Left colon (tissue), 2 donors: Measurements from ENCODE around the gene AOC1. TPM values are rescaled to one million over a fixed set of nuclear protein-coding genes. Genes with fewer than 3 reads are reported as not detected.

Experiments used
- ATAC-seq: fragments of 200-7000 bp; cut with Tn5 transposase; one replicate; pipeline ENCODE4 v1.9.1; 2020; ENCODE audit warnings: mild to moderate bottlenecking, moderate library complexity
- DNase-seq, 2 donors: peaks; one replicate each; pipeline ENCODE4 v3.0.0-alpha.2; 2020
- intact Hi-C, 2 donors: fragments of 100-400 bp; cut with DNase I in 1 of 2; cut with micrococcal nuclease in 1 of 2; formaldehyde crosslinking; loops; one replicate each; pipeline versions ENCODE4 v1.11.2 to v1.14.0; 2022; cut with DNase I, micrococcal nuclease
- total RNA-seq, 2 donors: library from RNA; stranded (reverse); fragmentation: NEBNext Ultra II Directional; extraction: Animal tissue kit (Norgen Biotek cat#: 25700); gene quantifications; one replicate each; pipeline ENCODE4 v1.2.1, GENCODE V29; 2021
- donor health status: DM: no; HTN: no; CAD: no.
- donor health status: DM: yes; HTN: yes; CAD: no.

AOC1 gene
- total RNA-seq, 2 donors from 2014 or later: 566 to 682 TPM

GRCh38 chr7:150876817-150877526, 24.7 kb downstream of the AOC1 start:
- ATAC-seq: peak; percentile 85
- intact Hi-C loops: no loop called here
- DNase-seq: peak; percentile 66 to 67

GRCh38 chr7:150877536-150877935, 25.2 kb downstream of the AOC1 start:
- ATAC-seq (no peak), DNase-seq (no peak)
- intact Hi-C loops: no loop called here

GRCh38 chr7:150879345-150879744, 27.0 kb downstream of the AOC1 start:
- ATAC-seq: no peak
- intact Hi-C loops: no loop called here
- DNase-seq: no peak

DNA sequence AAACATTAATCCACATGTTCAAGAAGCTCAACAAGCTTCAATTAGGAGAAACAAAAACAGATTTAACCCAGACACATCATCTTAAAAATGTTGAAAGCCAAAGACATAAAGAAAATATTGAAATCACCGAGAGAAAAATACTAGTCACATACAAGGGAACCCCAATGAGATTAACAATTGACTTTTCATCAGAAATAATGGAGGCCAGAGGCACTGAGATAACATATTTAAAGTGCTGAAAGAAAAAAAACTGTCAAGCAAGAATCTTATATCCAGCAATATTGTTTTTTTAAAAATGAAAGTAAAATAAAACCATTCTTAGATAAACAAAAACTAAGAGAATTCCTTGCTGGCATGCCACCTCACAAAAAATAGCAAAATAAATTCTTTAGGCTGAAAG, 28.9 kb downstream of the AOC1 start:
- no peak for DNase-seq
- intact Hi-C loops: no loop called here
- no peak for ATAC-seq

DNA sequence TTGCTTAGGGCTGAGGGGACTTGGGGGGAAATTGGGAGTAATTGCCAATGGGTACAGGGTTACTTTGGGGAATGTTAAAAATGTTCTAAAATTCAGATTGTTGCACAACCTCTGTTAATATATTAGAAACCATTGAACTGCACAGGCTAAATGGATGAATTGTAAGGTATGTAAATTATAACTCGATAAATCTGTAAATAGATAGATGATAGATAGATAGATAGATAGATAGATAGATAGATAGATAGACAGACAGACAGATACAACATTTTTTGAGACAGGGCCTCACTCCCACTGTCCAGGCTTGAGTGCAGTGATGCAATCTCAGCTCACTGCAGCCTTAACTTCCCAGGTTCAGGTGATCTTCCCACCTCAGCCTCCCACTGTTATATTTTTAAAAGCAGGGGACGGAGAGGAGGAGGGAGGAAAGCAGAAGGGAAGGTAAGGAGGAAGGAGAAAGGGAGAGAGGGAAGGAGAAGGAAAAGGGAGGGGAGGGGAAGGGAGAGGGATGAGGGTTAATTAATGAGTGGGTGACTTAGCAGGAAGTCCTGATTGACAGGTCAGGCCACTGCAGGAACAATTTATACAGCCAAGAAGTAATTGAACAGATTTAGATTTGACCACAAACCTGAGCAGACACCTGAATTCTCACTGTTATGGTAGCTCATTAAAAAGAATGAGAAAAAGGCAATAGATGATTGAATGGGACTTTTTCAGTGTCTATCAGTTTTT, 38.7 kb downstream of the AOC1 start:
- no peak for ATAC-seq
- intact Hi-C loops: loop anchor here in 1 of 2 donors (10.0 kb wide), 1 partner anchor 94 kb away; no protein-coding TSS in a partner anchor
- DNase-seq: no peak

GRCh38 chr7:150891740-150892139, 39.4 kb downstream of the AOC1 start:
- intact Hi-C loops: loop anchor here in 1 of 2 donors (10.0 kb wide), 1 partner anchor 93 kb away; no protein-coding TSS in a partner anchor
- ATAC-seq (no peak), DNase-seq (no peak)

- ATAC-seq (no peak), DNase-seq (no peak)
- intact Hi-C loops: loop anchor here in 1 of 2 donors (10.0 kb wide), 1 partner anchor 89 kb away; no protein-coding TSS in a partner anchor
Measured at GRCh38 chr7:150895809-150896208, 43.5 kb downstream of the AOC1 start.

DNA sequence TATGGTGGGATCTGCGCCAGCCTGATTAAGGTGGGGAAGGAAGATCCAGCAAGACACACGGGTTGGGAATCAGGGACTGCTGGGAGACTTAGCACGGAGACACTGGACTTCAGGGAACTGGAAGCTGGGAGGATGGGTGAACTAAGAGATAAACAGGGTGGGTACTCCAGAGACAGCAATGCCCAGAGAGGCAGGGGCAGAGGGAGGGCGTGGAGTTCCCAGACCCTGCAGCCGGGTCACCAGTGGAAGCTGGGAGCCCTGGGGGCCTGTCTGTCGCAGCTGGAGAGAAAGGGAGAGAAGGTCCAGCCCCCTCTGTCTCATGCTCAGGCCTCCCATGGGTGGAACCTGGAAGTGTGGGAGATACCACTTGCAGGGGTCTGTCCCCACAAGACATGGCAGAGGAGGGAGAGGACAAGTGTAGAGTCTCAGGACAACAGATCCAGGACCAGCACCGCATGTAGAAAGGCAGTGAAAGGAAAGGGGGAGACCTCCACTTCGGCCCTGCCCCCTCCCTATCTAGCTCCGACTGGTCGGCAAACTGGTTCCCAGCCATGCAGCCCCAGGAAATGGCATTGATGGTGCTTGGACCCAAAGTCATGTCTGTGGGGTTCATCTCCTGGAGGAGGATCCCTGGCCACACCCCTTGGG, 44.4 kb downstream of the AOC1 start:
- intact Hi-C loops: loop anchor here in 1 of 2 donors (10.0 kb wide), 1 partner anchor 88 kb away; no protein-coding TSS in a partner anchor
- ATAC-seq (no peak), DNase-seq (no peak)

DNA sequence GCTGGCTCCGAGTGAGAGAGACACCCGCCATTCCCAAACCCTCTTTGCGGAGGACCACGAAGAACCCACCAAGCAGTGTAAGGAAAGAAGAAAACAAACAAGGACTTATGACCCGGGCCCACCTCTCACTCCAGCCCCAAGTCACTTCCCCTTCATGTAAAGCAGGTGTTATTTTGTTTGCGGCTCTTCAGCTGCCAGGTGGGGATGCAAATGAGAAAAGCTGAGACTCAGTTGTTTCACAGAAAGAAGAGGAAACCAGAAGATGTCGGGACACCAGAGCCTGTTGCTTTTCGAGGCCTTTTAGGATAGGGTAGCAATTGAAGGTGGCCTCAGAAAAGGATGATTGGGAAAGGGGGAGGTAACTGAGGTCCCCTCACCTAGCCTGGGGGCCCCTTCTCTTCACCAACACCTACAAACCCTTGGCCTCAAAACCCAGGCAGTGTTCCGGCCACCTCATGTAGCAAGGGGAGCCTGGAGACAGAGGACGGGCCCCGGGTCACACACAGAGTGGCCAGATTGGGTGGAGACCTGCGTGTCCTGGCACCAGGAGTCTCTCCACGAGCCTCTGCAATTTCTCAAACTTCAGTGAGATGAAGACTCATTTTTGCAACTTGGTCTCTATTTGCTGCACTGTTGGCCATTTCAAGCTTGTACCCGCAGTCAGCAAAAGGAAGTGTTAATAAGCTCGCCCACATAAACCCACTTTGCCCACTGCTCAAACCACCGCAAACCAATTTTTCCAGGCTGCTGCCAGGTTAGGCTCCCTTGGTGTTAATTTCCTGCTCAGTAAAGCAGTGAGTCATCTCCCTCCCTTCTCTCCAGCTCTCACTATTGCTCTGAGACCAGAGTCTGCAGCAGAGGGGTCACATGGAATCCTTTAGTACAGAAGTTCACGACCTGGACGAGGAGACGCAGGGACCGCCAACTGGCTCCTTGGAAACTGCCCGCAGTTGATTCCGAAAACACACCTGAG, 45.5 kb downstream of the AOC1 start:
- no peak for ATAC-seq
- DNase-seq: peak in 1 of 2 donors; percentile 18
- intact Hi-C loops: loop anchor here (2.0 to 10.0 kb wide), 2 partner anchors 87 to 89 kb away; no protein-coding TSS in a partner anchor

DNA sequence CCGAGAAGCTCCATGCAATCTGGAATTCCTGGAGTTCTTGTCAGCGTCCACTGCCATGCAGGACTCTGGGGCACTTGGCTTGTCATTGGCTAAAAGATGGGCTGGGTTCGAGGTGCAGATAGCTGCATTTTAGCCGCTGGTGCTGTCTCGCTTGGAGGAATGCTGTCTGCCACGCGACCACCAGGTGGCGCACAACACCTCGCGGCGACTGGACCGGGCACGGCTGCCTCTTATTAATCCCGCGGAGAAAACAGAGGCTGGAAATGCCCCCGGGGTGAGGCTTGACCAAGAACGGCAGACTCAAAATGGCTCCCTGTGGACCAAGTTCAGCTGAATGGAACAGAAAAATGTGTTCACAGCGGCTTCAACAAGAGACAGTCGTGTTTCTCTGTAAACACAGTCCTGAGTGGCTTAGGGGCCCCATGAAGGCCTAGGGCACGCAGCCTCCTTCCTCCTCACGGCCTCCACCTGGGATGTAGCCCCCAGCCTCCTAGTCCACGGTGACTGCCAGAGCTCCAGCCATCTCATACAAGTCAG, 46.2 kb downstream of the AOC1 start:
- intact Hi-C loops: loop anchor here (2.0 to 10.0 kb wide), 2 partner anchors 86 to 88 kb away; no protein-coding TSS in a partner anchor
- DNase-seq (peak; percentile 67 to 88), ATAC-seq (peak; percentile 18)

DNA sequence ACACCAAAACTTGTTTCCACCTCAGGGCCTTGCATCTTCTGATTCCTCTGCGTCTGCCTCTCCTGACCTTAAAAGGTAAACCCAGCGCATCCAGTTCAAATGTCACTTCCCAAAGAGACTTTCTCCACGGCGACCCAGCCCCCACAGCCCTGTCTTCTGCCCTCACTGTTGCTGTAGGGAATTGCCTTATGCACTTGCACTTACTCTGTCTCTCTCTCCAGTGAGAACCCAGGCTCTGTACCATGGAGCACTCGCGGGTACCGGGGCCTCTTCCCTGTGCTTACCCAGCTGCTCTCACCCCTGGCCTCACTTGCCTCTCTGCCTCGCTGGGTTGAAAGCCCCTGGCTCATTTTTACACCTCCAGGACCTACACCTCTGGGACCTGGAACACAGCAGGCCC, 48.4 kb downstream of the AOC1 start:
- intact Hi-C loops: no loop called here
- peak in 1 of 2 donors; percentile 24 for DNase-seq
- ATAC-seq: no peak

DNA sequence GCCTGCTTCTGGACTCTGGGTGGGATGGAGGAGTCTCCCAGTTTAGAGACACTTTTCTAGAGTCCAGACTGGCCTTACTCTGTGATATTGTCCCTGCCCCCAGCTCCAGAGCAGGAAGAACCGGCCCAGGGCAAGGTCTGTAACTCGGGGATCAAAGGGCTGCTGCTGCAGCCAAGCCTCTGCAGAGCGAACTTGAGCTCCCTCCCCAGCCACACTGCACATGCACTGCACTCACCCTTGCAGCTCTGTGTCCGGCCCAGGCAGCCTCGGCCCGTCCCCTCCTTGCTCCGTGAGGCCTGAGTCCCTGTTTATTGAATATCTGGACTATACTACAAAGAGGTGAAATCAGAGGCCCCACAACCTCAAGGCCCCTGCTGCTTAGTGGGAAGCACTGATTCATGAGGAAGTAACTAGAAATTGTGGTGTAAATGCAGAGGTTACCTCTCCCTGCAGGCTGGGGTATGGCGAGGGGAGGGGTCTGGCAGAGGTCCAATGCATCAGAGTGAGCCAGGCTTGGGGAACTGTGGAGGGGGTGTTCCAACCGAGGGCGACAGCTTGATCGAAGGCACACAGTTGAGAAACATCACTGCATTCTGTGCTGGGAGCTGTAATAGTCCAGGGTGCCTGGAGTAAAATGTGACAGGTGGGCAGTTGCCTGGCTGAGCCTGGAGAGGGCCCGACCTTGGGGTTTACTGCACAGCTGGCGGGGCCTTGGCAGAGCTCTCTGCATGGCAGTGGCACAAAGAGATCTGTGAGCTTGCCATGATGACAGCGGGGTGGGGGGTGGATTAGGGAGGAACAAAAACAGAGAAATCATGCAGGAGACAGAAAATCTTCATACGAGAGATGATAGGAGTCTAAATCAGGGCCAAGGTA, 49.1 kb downstream of the AOC1 start:
- intact Hi-C loops: no loop called here
- DNase-seq (peak; percentile 79 to 80), ATAC-seq (peak; percentile 80)

GRCh38 chr7:150902078-150903033, 50.0 kb downstream of the AOC1 start:
- ATAC-seq (peak; percentile 76), DNase-seq (peak; percentile 73 to 74)
- intact Hi-C loops: no loop called here

- intact Hi-C loops: no loop called here
- ATAC-seq: peak; percentile 51
- peak; percentile 78 to 87 for DNase-seq
Measured at GRCh38 chr7:150903606-150904005, 51.3 kb downstream of the AOC1 start.

- intact Hi-C loops: no loop called here
- ATAC-seq: no peak
- DNase-seq: no peak
Measured at GRCh38 chr7:150904011-150904909, 51.9 kb downstream of the AOC1 start.
